ENCODE results near the gene BLOC1S5. TPM values are rescaled to one million over a fixed set of nuclear protein-coding genes. Genes with fewer than 3 reads are reported as not detected.

BLOC1S5 gene
- total and polyA plus RNA-seq, 2 experiments from 2014 or later: 13.1 to 14.0 TPM

GRCh38 chr6:8000636-8001035, 63.6 kb downstream of the BLOC1S5 start:
- H4K20me1 ChIP-seq (ENCODE audit: insufficient read depth): no peaks in the 10 kb centered on the region
- no peak overlapping the region for H3K4me2 ChIP-seq (ENCODE audit: unreplicated experiment)
- no peaks in the 10 kb centered on the region for H3K36me3 ChIP-seq (ENCODE audit: low read depth)
- H3K9ac ChIP-seq: no peak overlapping the region
- in situ Hi-C loops (cut with MboI): loop anchor here (10.0 kb wide), 1 partner anchor 276 kb away; the partner anchor contains the start of gene BMP6
- no peak overlapping the region for H3K27ac ChIP-seq
- H3K4me1 ChIP-seq (ENCODE audit: insufficient read depth): peaks cover 29% of the 10 kb centered on the region
- no peak overlapping the region for H2AFZ ChIP-seq
- H3F3A ChIP-seq (ENCODE audit: insufficient read depth): peaks cover 23% of the 10 kb centered on the region
- H3K79me2 ChIP-seq (ENCODE audit: insufficient read depth): no peaks in the 10 kb centered on the region
- DNase-seq: peak; percentile 23
- no peaks in the 10 kb centered on the region for H3K9me2 ChIP-seq (ENCODE audit: insufficient read depth)
- no peaks in the 10 kb centered on the region for H3K9me3 ChIP-seq (ENCODE audit: low read depth)
- 93 to 98% methylated on average over 1 of the region's 1 CpG for WGBS, 2 experiments (ENCODE audit: low coverage in 1 of 2, low lambda C conversion rate in 2 of 2, missing lambda C conversion rate in 2 of 2)
- H3K4me3 ChIP-seq: no peak overlapping the region
- H3K27me3 ChIP-seq (replicated peaks; ENCODE audit: insufficient read depth): no peaks in the 10 kb centered on the region
- TF ChIP-seq EZH2 (IDR thresholded peaks at IDR 0.05; ENCODE audit: insufficient read depth, poor library complexity, severe bottlenecking) (no peak), EZH2phosphoT487 (IDR thresholded peaks at IDR 0.05; ENCODE audit: insufficient read depth, low read depth) (no peak)

- H3K79me2 ChIP-seq (ENCODE audit: insufficient read depth): no peaks in the 10 kb centered on the region
These were observed 64.0 kb downstream of the BLOC1S5 start for GRCh38 chr6:8000188-8000596.

GRCh38 chr6:7999201-7999600, 65.0 kb downstream of the BLOC1S5 start:
- Histone ChIP-seq H3K36me3 (ENCODE audit: low read depth) (no peaks in the 10 kb centered on the region), H4K20me1 (ENCODE audit: insufficient read depth) (no peaks in the 10 kb centered on the region), H2AFZ (no peak overlapping the region), H3K79me2 (ENCODE audit: insufficient read depth) (no peaks in the 10 kb centered on the region), H3K27ac (no peak overlapping the region), H3K9me2 (ENCODE audit: insufficient read depth) (no peaks in the 10 kb centered on the region), H3K9me3 (ENCODE audit: low read depth) (no peaks in the 10 kb centered on the region), H3F3A (ENCODE audit: insufficient read depth) (peaks cover 23% of the 10 kb centered on the region), H3K4me3 (no peak overlapping the region), H3K4me2 (ENCODE audit: unreplicated experiment) (no peak overlapping the region), H3K9ac (no peak overlapping the region), H3K27me3 (replicated peaks; ENCODE audit: insufficient read depth) (no peaks in the 10 kb centered on the region), H3K4me1 (ENCODE audit: insufficient read depth) (peaks cover 29% of the 10 kb centered on the region)
- in situ Hi-C loops (cut with MboI): no loop called here
- 96 to 98% methylated on average over 3 of the region's 3 CpGs for WGBS, 2 experiments (ENCODE audit: low coverage in 1 of 2, low lambda C conversion rate in 2 of 2, missing lambda C conversion rate in 2 of 2)
- no peak for TF ChIP-seq EZH2 (IDR thresholded peaks at IDR 0.05; ENCODE audit: insufficient read depth, poor library complexity, severe bottlenecking)
- TF ChIP-seq EZH2phosphoT487 (IDR thresholded peaks at IDR 0.05; ENCODE audit: insufficient read depth, low read depth): no peak
- DNase-seq: no peak

More at GRCh38 chr6:8000188-8000596, 64.0 kb downstream of the BLOC1S5 start:
- Histone ChIP-seq H2AFZ (no peak overlapping the region), H3K4me2 (ENCODE audit: unreplicated experiment) (no peak overlapping the region), H3K4me3 (no peak overlapping the region), H3K9me3 (ENCODE audit: low read depth) (no peaks in the 10 kb centered on the region), H3K9me2 (ENCODE audit: insufficient read depth) (no peaks in the 10 kb centered on the region), H3K9ac (no peak overlapping the region), H4K20me1 (ENCODE audit: insufficient read depth) (no peaks in the 10 kb centered on the region), H3K27me3 (replicated peaks; ENCODE audit: insufficient read depth) (no peaks in the 10 kb centered on the region), H3K4me1 (ENCODE audit: insufficient read depth) (peaks cover 29% of the 10 kb centered on the region), H3F3A (ENCODE audit: insufficient read depth) (peaks cover 23% of the 10 kb centered on the region), H3K27ac (no peak overlapping the region), H3K36me3 (ENCODE audit: low read depth) (no peaks in the 10 kb centered on the region)
- in situ Hi-C loops (cut with MboI): loop anchor here (10.0 kb wide), 1 partner anchor 275 kb away; the partner anchor contains the start of gene BMP6
- peak; percentile 19 for DNase-seq
- no peak for TF ChIP-seq EZH2 (IDR thresholded peaks at IDR 0.05; ENCODE audit: insufficient read depth, poor library complexity, severe bottlenecking)
- no peak for TF ChIP-seq EZH2phosphoT487 (IDR thresholded peaks at IDR 0.05; ENCODE audit: insufficient read depth, low read depth)
- WGBS, 2 experiments (ENCODE audit: low coverage in 1 of 2, low lambda C conversion rate in 2 of 2, missing lambda C conversion rate in 2 of 2): 82 to 87% methylated on average over 4 of the region's 4 CpGs

GRCh38 chr6:7998103-7998725, 66.0 kb downstream of the BLOC1S5 start:
- no peak overlapping the region for H3K27ac ChIP-seq
- no peaks in the 10 kb centered on the region for H3K27me3 ChIP-seq (replicated peaks; ENCODE audit: insufficient read depth)
- H3K36me3 ChIP-seq (ENCODE audit: low read depth): no peaks in the 10 kb centered on the region
- H3K9me3 ChIP-seq (ENCODE audit: low read depth): no peaks in the 10 kb centered on the region
- H3K79me2 ChIP-seq (ENCODE audit: insufficient read depth): no peaks in the 10 kb centered on the region
- WGBS, 2 experiments (ENCODE audit: low coverage in 1 of 2, low lambda C conversion rate in 2 of 2, missing lambda C conversion rate in 2 of 2): 85 to 86% methylated on average over 7 of the region's 7 CpGs
- no peaks in the 10 kb centered on the region for H4K20me1 ChIP-seq (ENCODE audit: insufficient read depth)
- peaks cover 26% of the 10 kb centered on the region for H3F3A ChIP-seq (ENCODE audit: insufficient read depth)
- peak; percentile 84 for DNase-seq
- TF ChIP-seq EZH2phosphoT487 (IDR thresholded peaks at IDR 0.05; ENCODE audit: insufficient read depth, low read depth): no peak
- no peak for TF ChIP-seq EZH2 (IDR thresholded peaks at IDR 0.05; ENCODE audit: insufficient read depth, poor library complexity, severe bottlenecking)
- no peak overlapping the region for H3K4me3 ChIP-seq
- H3K9ac ChIP-seq: no peak overlapping the region
- no peak overlapping the region for H2AFZ ChIP-seq
- H3K4me2 ChIP-seq (ENCODE audit: unreplicated experiment): peak overlapping the region; percentile 7
- in situ Hi-C loops (cut with MboI): no loop called here
- peaks cover 29% of the 10 kb centered on the region for H3K4me1 ChIP-seq (ENCODE audit: insufficient read depth)
- H3K9me2 ChIP-seq (ENCODE audit: insufficient read depth): no peaks in the 10 kb centered on the region
